Activated CD8-positive, alpha-beta memory T cell treated with anti-CD3 and anti-CD28 coated beads, Interleukin-2, amount 50 U/mL, for 1 hour (primary cell): ENCODE results near the gene TNFRSF25.
"Not testable (repeated sequence)": the region's sequence is repeated elsewhere in the genome, so short reads cannot be mapped to it uniquely, and the experiment has no call there.

ENCODE experiments used
- DNase-seq: peaks from one replicate; pipeline ENCODE4 v3.0.0-alpha.2; 2020; ENCODE audit errors: extremely low read depth

TNFRSF25 gene

DNA sequence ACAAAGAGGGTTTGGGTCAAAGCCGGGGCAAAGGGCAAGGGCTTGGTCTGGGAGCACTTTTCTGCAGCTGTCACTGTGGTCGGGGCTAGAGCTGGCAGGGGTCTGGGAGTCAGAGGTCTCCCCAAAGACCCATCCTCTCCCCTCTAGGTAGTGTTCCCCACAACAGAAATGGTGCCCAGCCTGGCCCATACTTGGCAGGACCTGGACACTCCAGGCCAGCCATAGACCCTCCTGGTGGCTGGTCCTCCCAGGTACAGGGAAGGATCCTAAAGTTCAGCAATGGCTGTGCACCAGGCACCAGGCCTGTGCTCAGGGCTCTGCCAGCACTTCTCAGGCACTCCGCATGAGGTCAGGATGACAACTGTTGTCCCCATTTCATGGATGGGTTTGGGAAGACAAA lies 30.4 kb downstream of the TNFRSF25 start:
- no peak for DNase-seq

- DNase-seq, result no peak
Measured at GRCh38 chr1:6435129-6435528, 30.8 kb downstream of the TNFRSF25 start.

DNA sequence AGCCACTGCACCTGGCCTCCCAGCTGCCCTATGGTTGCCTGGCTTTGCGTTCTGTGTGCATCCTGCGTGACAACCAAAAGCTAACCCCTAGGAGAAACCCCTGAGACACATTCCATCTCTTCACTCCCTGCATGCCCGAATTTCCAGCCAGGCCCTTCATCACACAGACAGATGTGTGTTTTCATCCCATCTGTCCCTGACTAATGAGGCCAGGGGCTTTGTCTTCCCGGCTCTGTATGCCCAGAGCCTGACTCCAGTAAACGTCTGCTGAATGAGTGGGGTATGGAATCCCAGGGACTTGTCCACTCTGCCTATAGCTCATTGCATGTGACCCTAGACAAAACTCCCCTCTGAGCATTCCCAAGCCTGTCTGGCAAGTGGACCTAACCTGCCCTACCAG lies 31.8 kb downstream of the TNFRSF25 start:
- no peak for DNase-seq

DNA sequence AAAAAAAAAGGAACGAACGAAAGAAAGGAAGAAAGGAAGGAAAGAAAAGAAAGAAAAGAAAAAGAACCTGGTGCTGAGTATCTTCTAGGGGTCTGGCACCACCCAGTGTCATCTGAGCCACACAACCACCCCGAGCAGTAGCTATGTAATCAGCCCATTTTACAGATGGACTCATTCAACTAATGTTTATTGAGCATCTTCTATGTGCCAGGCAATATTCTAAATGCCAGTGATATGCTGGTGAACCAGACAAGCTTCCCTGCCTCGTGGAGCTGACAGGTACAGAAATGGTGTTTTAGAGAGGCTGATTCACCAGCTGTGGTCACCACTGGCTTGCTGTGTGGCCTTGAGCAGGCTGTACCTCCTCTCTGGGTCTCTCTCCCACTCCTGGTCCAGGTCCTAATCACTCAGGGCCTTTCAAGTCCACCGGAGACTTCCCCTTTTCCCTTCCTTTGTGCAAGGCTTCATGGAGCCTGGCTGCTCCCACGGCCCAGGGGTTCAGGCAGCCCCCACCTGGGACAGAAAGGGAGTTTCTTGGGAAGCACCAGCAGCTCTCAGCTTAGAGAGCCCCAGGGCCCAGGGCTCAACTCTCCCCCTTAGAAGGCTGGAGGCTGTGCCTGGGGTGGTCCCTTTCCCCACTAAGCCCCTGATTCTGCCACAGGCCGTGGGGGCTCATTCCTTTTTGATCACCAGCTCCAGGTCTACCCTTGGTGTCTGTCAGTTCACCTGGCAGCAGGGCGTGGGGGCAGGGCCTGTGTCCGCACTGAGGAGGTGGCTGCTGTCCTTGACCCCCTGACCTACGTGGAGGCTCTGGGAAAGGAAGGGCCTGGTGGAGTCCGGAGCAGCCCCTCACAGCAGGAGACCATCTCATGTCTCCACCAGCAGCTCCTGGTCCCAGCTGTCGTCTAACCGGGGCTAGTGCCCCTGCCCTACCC lies 34.1 kb downstream of the TNFRSF25 start:
- not testable (repeated sequence) for DNase-seq

GRCh38 chr1:6429660-6430411 lies 36.1 kb downstream of the TNFRSF25 start:
- not testable (repeated sequence) for DNase-seq

- DNase-seq, result not testable (repeated sequence)
Measured at GRCh38 chr1:6428453-6428852, 37.5 kb downstream of the TNFRSF25 start.

- DNase-seq, result no peak
Measured at GRCh38 chr1:6427441-6428390, 38.3 kb downstream of the TNFRSF25 start.

- DNase-seq, result no peak
Measured at GRCh38 chr1:6426972-6427350, 39.0 kb downstream of the TNFRSF25 start.

DNA sequence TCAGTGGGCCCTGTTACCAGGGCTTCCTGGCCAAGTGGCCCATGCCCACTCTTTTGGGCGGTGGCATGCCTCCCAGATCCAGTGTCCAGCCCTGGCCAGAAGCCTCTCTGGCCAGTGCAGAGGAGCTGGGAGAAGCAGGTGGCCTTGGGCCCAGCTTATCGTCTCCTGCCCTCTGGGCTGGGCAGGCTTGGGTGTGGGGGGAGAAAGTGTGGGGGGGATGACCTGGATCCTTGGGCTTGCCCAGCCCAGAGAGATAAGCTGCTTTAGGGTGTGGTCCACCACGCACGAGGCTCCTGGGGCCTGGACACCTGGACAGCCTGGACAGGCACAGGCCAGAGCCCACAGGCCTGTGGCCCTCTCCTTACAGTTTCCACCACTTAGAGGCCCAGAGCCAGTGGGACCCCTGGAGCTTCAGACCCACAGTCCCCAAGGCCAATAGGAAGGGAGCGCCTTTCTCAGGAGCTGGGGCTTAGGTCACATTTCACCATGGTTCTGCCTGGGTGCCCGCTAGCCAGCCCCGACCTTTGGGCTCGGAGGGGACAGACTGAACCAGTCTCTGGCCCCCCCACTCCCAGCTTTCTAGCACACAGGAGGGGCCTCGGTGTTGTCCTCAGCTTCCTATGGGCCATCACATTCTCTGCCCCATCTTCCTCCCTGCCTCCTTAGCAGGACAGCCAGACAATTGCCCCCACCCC lies 39.5 kb downstream of the TNFRSF25 start:
- DNase-seq, result no peak

DNA sequence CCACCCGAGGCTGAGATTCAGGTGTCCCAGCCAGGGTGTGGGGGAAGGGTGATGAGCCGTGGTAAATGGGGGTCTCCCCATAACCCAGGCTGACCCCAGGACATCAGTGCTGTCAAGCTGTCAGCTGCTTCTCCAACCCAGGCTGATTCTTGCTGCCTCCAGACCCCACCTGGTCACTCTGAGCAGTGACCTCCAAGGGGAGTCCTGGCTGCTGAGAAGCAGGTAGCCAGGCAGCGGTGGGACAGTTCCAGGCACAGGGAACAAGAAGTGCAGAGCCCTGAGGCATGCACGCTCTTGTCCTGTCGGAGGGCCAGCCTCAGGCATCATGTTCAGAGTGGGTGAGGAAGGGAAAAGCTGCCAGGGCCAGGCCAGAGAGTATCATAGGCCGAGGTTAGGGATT lies 40.3 kb downstream of the TNFRSF25 start:
- no peak for DNase-seq

DNA sequence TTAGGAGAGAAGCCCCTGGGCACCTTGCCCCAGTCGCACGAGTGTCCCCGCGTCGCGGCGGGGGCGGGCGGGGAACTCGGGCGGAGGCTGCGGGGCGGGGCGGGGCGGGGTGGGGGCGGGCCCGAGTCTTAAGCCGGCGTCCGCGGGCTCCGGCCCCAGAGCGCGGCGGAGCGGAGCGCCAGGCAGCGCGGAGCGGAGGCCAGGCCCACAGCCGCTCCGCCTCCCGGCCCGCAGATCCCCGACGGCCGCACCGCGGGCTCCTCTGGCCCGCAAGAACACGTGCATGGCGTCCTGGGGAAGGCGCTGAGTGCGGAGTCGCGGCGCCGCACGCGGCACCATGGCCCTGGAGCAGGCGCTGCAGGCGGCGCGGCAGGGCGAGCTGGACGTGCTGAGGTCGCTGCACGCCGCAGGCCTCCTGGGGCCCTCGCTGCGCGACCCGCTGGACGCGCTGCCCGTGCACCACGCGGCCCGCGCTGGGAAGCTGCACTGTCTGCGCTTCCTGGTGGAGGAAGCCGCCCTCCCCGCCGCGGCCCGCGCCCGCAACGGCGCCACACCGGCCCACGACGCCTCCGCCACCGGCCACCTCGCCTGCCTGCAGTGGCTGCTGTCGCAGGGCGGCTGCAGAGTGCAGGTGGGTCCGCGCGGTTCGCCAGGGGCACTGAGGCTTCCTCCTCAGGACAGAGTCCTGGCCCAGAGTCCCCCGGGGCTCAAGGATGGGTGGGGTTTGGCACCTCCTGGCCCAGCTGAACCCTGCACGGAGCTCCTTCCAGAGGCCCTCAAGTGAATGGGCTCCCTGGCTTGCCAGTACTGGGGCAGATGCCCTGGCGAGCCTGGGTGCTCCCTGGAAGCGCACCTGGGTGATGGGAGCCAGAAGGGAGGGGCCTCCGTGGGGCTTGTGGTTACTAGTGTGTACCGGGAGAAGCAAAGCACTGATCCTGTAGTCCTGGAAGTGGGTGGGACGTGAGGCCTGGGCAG lies 41.1 kb downstream of the TNFRSF25 start, which contains the start of gene ESPN:
TSS of gene ESPN (plus strand) at position 158 of the 975 bp plus-strand sequence. CDS start at position 338, 180 bp downstream.
- no peak for DNase-seq

GRCh38 chr1:6424000-6424565 lies 41.9 kb downstream of the TNFRSF25 start:
- no peak for DNase-seq

- DNase-seq, result no peak
Measured at GRCh38 chr1:6423321-6423999, 42.5 kb downstream of the TNFRSF25 start.

DNA sequence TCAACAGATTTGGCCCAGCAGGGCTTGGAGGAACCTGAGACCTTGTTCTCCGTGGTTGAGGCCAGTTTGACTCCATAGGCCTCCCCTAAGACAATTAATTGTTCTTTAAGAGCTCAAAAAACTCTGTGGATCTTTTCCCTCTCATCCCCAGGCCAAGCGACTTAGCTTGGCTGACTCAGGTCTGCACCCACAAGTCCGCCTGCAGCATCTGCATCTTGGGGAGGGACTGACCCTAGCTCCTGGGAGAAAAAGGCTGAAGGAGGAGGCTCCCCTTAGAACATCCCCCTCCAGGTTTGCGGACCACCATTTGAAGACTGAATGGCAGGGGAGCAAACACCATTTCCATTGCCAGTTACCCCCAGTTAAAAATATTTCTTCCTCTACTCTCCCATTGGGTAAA lies 44.7 kb downstream of the TNFRSF25 start:
- DNase-seq, result no peak

GRCh38 chr1:6420454-6421042 lies 45.4 kb downstream of the TNFRSF25 start:
- DNase-seq, result no peak

- no peak for DNase-seq
Measured at GRCh38 chr1:6419804-6420453, 46.0 kb downstream of the TNFRSF25 start, which contains the start of gene HES2. Gene HES2, minus strand, starts transcription at chr1:6419919. Its CDS starts 99 bp downstream, at chr1:6419820.

DNA sequence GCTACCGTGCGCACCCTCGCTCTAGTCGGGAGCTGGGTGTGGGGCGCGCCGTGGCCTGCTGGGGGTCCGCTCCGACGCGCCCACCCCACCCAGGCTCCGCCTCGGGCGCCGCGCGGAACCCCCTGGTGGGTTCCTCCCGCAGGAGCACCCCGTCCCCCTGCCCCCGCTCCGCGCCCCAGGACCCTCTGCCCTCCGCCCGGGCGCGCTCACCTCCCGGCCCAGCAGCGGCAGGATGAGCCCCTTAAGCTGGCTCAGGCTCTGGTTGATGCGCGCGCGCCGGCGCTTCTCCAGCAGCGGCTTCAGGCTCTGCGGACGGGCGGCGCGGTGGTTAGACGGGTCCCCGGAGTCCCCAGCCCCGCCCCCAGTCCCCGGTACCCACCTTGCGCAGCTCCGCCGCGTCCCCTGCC lies 46.6 kb downstream of the TNFRSF25 start:
- no peak for DNase-seq
